Suprapubic skin (tissue), 3 donors: ENCODE data around the gene FANK1.

ENCODE experiments used
- POLR2A ChIP-seq, 2 donors: fragments of 450-650 bp; IDR thresholded peaks; one replicate each; pipeline ENCODE4 v1.6.1; 2017; ENCODE audit warnings: antibody characterized with exemption in 2 of 2, mild to moderate bottlenecking in 2 of 2, moderate library complexity in 2 of 2
- TF ChIP-seq, protein P1 (sequence below), 2 donors: fragments of 200-600 bp in 1 of 2; fragments of 450-650 bp in 1 of 2; sonication (generic) in 1 of 2; IDR thresholded peaks; one replicate each; pipeline ENCODE4 v1.5.1; 2016 to 2019; ENCODE audit warnings: antibody characterized with exemption in 2 of 2, mild to moderate bottlenecking in 1 of 2, moderate library complexity in 1 of 2

GRCh38 chr10:125983161-125983560 is 86.8 kb downstream of the FANK1 start:
- TF ChIP-seq, protein P1, sequence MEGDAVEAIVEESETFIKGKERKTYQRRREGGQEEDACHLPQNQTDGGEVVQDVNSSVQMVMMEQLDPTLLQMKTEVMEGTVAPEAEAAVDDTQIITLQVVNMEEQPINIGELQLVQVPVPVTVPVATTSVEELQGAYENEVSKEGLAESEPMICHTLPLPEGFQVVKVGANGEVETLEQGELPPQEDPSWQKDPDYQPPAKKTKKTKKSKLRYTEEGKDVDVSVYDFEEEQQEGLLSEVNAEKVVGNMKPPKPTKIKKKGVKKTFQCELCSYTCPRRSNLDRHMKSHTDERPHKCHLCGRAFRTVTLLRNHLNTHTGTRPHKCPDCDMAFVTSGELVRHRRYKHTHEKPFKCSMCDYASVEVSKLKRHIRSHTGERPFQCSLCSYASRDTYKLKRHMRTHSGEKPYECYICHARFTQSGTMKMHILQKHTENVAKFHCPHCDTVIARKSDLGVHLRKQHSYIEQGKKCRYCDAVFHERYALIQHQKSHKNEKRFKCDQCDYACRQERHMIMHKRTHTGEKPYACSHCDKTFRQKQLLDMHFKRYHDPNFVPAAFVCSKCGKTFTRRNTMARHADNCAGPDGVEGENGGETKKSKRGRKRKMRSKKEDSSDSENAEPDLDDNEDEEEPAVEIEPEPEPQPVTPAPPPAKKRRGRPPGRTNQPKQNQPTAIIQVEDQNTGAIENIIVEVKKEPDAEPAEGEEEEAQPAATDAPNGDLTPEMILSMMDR (IDR thresholded peaks at IDR 0.05), result no peak
- no peak for TF ChIP-seq POLR2A (IDR thresholded peaks at IDR 0.05)
